ENCODE results near the gene CMTM3. TPM values are rescaled to one million over a fixed set of nuclear protein-coding genes. Genes with fewer than 3 reads are reported as not detected.

CMTM3 gene
- polyA plus RNA-seq, 1 of the 3 experiments (the other 2 are of a cell fraction), result 69.4 TPM

- Histone ChIP-seq H3K4me2 (no peak overlapping the region), H3K27ac (ENCODE audit: low read depth in 2 of 2, low read length in 1 of 2) (no peak overlapping the region), H4K20me1 (ENCODE audit: insufficient read depth) (no peaks in the 10 kb centered on the region), H3K36me3 (replicated peaks in 1 of 2; ENCODE audit: control insufficient read depth in 1 of 2, insufficient read depth in 2 of 2, low read length in 1 of 2) (no peaks in the 10 kb centered on the region), H3K4me1 (ENCODE audit: control insufficient read depth in 1 of 2, insufficient read depth in 2 of 2, low read depth in 1 of 2, low read length in 1 of 2) (peaks cover 3% of the 10 kb centered on the region in 2 experiments; a peak in 2 of 4 replicates), H3K9me2 (no peaks in the 10 kb centered on the region), H3K9me3 (no peaks in the 10 kb centered on the region), H3K79me2 (ENCODE audit: insufficient read depth) (peaks cover 9% of the 10 kb centered on the region), H2AFZ (ENCODE audit: low read depth) (no peak overlapping the region), H3F3A (replicated peaks; ENCODE audit: insufficient read depth) (peaks cover 9% of the 10 kb centered on the region), H3K27me3 (ENCODE audit: insufficient read depth) (no peaks in the 10 kb centered on the region), H3K4me3 (ENCODE audit: low read depth in 2 of 2, low read length in 1 of 2) (no peak overlapping the region), H3K9ac (no peak overlapping the region)
- ChIA-PET POLR2A (no interaction called here), CTCF (no interaction called here)
- WGBS (ENCODE audit: low lambda C conversion rate), result 100% methylated on average over 1 of the region's 1 CpG
- TF ChIP-seq RFX5 (IDR thresholded peaks at IDR 0.05; ENCODE audit: low read length) (no peak), YY1 (IDR thresholded peaks at IDR 0.05; ENCODE audit: low read depth) (no peak), FOXJ3 (CRISPR knock-in tag; IDR thresholded peaks at IDR 0.05) (no peak), IRF3 (IDR thresholded peaks at IDR 0.05; ENCODE audit: low read depth, low read length) (no peak), TCF12 (IDR thresholded peaks at IDR 0.05) (peak; percentile 61; the same call in 1 of the 2 replicates)
- no peak for DNase-seq
These were observed 4.0 kb upstream of the CMTM3 start for GRCh38 chr16:66600477-66600876.

DNA sequence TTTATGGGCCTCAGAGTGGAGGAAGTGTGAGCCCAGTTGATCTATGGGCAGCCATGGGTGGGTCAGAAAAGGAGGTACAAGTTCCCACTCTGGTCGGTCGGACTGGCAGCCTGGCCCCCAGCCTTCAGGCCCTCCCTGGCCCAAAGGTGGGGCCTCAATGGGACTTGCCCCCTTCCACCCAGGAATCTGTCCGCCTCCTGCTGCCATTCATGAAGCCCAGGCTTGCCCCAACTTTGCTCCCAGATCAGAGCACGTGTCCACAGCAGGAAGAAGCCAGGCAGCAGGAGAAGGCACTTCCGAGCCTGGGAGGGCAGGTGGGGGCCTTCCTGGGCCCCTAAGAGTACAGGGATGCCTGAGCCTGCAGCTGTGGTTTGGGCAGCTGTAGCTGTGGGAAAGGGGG is 3.0 kb upstream of the CMTM3 start:
- no peaks in the 10 kb centered on the region for H3K9me2 ChIP-seq
- H3K4me2 ChIP-seq, result no peak overlapping the region
- peaks cover 3 to 12% of the 10 kb centered on the region in 2 experiments; a peak in 2 of 4 replicates for H3K4me1 ChIP-seq (ENCODE audit: control insufficient read depth in 1 of 2, insufficient read depth in 2 of 2, low read depth in 1 of 2, low read length in 1 of 2)
- H3K79me2 ChIP-seq (ENCODE audit: insufficient read depth), result peaks cover 19% of the 10 kb centered on the region
- TF ChIP-seq CHD2 (IDR thresholded peaks at IDR 0.05; ENCODE audit: low read length, partially characterized antibody) (no peak), FOXM1 (IDR thresholded peaks at IDR 0.05; ENCODE audit: low read depth) (no peak), TCF12 (IDR thresholded peaks at IDR 0.05) (no peak), FOSL2 (IDR thresholded peaks at IDR 0.05; ENCODE audit: borderline replicate concordance, low read depth) (no peak), TAF1 (IDR thresholded peaks at IDR 0.05; ENCODE audit: borderline replicate concordance, low read depth, low read length) (no peak), ELF1 (IDR thresholded peaks at IDR 0.05) (no peak), JUND (IDR thresholded peaks at IDR 0.05) (no peak), IRF3 (IDR thresholded peaks at IDR 0.05; ENCODE audit: low read depth, low read length) (no peak), RCOR1 (IDR thresholded peaks at IDR 0.05; ENCODE audit: low read length) (no peak), PBX3 (IDR thresholded peaks at IDR 0.05) (no peak), EZH2phosphoT487 (IDR thresholded peaks at IDR 0.05; ENCODE audit: borderline replicate concordance, low read depth) (no peak), MAX (IDR thresholded peaks at IDR 0.05; ENCODE audit: low read depth) (no peak), SIN3A (IDR thresholded peaks at IDR 0.05; ENCODE audit: borderline replicate concordance, low read depth, low read length) (no peak), GATA2 (CRISPR knock-in tag; IDR thresholded peaks at IDR 0.05) (no peak), USF2 (IDR thresholded peaks at IDR 0.05; ENCODE audit: borderline replicate concordance, low read depth, low read length) (no peak), MXI1 (IDR thresholded peaks at IDR 0.05; ENCODE audit: low read depth, low read length) (no peak)
- TF ChIP-seq, protein P1, sequence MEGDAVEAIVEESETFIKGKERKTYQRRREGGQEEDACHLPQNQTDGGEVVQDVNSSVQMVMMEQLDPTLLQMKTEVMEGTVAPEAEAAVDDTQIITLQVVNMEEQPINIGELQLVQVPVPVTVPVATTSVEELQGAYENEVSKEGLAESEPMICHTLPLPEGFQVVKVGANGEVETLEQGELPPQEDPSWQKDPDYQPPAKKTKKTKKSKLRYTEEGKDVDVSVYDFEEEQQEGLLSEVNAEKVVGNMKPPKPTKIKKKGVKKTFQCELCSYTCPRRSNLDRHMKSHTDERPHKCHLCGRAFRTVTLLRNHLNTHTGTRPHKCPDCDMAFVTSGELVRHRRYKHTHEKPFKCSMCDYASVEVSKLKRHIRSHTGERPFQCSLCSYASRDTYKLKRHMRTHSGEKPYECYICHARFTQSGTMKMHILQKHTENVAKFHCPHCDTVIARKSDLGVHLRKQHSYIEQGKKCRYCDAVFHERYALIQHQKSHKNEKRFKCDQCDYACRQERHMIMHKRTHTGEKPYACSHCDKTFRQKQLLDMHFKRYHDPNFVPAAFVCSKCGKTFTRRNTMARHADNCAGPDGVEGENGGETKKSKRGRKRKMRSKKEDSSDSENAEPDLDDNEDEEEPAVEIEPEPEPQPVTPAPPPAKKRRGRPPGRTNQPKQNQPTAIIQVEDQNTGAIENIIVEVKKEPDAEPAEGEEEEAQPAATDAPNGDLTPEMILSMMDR (IDR thresholded peaks at IDR 0.05), result no peak
- 71% methylated on average over 2 of the region's 5 CpGs for WGBS (ENCODE audit: low lambda C conversion rate)
- no peaks in the 10 kb centered on the region for H3K36me3 ChIP-seq (replicated peaks in 1 of 2; ENCODE audit: control insufficient read depth in 1 of 2, insufficient read depth in 2 of 2, low read length in 1 of 2)
- H3K9me3 ChIP-seq, result no peaks in the 10 kb centered on the region
- POLR2A ChIA-PET, result no interaction called here
- H3K27me3 ChIP-seq (ENCODE audit: insufficient read depth), result no peaks in the 10 kb centered on the region
- CTCF ChIA-PET, result interaction anchor here (0.8 to 1.3 kb wide), 2 partner anchors 49 to 195 kb away, joined by 3 to 4 read pairs; partner anchors contain the start of gene CKLF
- no peak for DNase-seq
- H2AFZ ChIP-seq (ENCODE audit: low read depth), result no peak overlapping the region
- H3K4me3 ChIP-seq (ENCODE audit: low read depth in 2 of 2, low read length in 1 of 2), result no peak overlapping the region
- peaks cover 9% of the 10 kb centered on the region for H3F3A ChIP-seq (replicated peaks; ENCODE audit: insufficient read depth)
- no peak overlapping the region for H3K27ac ChIP-seq (ENCODE audit: low read depth in 2 of 2, low read length in 1 of 2)
- H4K20me1 ChIP-seq (ENCODE audit: insufficient read depth), result peaks cover 2% of the 10 kb centered on the region; the same call in 1 of the 2 replicates
- no peak overlapping the region for H3K9ac ChIP-seq

Data from SK-N-SH (cell line).